Right lobe of liver (tissue), 4 donors: Measurements from ENCODE around the gene TRIM43.
"Not testable (repeated sequence)": the region's sequence is repeated elsewhere in the genome, so short reads cannot be mapped to it uniquely, and the experiment has no call there.

ENCODE experiments used
- CTCF ChIP-seq, 4 donors: fragments of 200-600 bp in 3 of 4; fragments of 450-650 bp in 1 of 4; IDR thresholded peaks; one replicate each; pipeline versions ENCODE4 v1.5.1 to v1.8.0; 2016 to 2022; ENCODE audit warnings: antibody characterized with exemption in 4 of 4, mild to moderate bottlenecking in 2 of 4
- POLR2A ChIP-seq: fragments of 450-650 bp; IDR thresholded peaks from one replicate; pipeline ENCODE4 v1.6.1; 2017; ENCODE audit warnings: antibody characterized with exemption, mild to moderate bottlenecking
- donor health status: DM: no; HTN: no; CAD: no.
- donor health status: DM: no; HTN: no; CAD: no.
- donor health status: DM: no; HTN: yes; CAD: no.

- not testable (repeated sequence) for TF ChIP-seq CTCF (IDR thresholded peaks at IDR 0.05); POLR2A
Measured at GRCh38 chr2:95630987-95631386, 39.2 kb downstream of the TRIM43 start.
